HCT116 (cell line): ENCODE measurements around the gene PPTC7. TPM values are rescaled to one million over a fixed set of nuclear protein-coding genes. Genes with fewer than 3 reads are reported as not detected.

ENCODE experiments used
- ATAC-seq: fragments of 200-7000 bp; cut with Tn5 transposase; 2 replicates; pipeline ENCODE4 v1.9.1; 2020; ENCODE audit warnings: mild to moderate bottlenecking, moderate library complexity
- BruUV-seq: library from RNA; stranded (reverse); fragments of 400-500 nt; replicated peaks from 2 replicates; lab custom pipeline; 2021; lab: Mats Ljungman, UMichigan
- CTCF ChIA-PET: fragments of 300-600 bp; sonication (Branson Sonifier 250); formaldehyde crosslinking; loops from one replicate; lab custom pipeline; 2021; ENCODE audit warnings: antibody characterized with exemption; lab: Charles Lee
- POLR2A ChIA-PET: fragments of 300-600, 350-600 bp; sonication (Branson Sonifier 250); formaldehyde crosslinking; loops from one replicate; lab custom pipeline; 2021; ENCODE audit warnings: antibody characterized with exemption; lab: Charles Lee
- RAD21 ChIA-PET, 2 experiments: fragments of 300-600 bp; sonication (Branson Sonifier 250); formaldehyde crosslinking; loops; one replicate each; lab custom pipeline; 2023; ENCODE audit warnings: low total read pairs in 2 of 2; ENCODE audit not compliant: uncharacterized antibody in 2 of 2, unreplicated experiment in 2 of 2, low non-redundant PET in 1 of 2; lab: Charles Lee
- DNase-seq: peaks from one replicate; pipeline ENCODE4 v3.0.0-alpha.2; 2010; ENCODE audit warnings: low read depth, low spot score
- H2AFZ ChIP-seq: fragments of 200-600 bp; shearing (Covaris generic), sonication (generic); 2 replicates; pipeline ENCODE4 v1.6.1; 2017; ENCODE audit warnings: low read depth, mixed run types, mixed read lengths, antibody characterized with exemption, low read length; ENCODE audit not compliant: poor library complexity, severe bottlenecking
- H3K27ac ChIP-seq: 2 replicates; pipeline ENCODE4 v1.5.1; 2012; ENCODE audit warnings: low read depth, low read length
- H3K27me3 ChIP-seq: fragments of 200-600 bp; sonication (generic); 2 replicates; pipeline ENCODE4 v1.6.1; 2016; ENCODE audit warnings: mixed run types, low read length, mixed read lengths; ENCODE audit not compliant: insufficient read depth
- H3K36me3 ChIP-seq, 2 experiments: fragments of 200-500 bp in 1 of 2; fragments of 200-600 bp in 1 of 2; sonication (Bioruptor generic) in 1 of 2; sonication (generic) in 1 of 2; 2 replicates each; pipeline versions ENCODE4 v1.5.1 to v1.6.1; 2014 to 2016; ENCODE audit warnings: low read length in 2 of 2, inconsistent platforms in 1 of 2, mixed read lengths in 1 of 2, mixed run types in 1 of 2; ENCODE audit not compliant: insufficient read depth in 2 of 2, control insufficient read depth in 1 of 2
- H3K4me1 ChIP-seq, 2 experiments: fragments of 200-600 bp in 1 of 2; sonication (generic) in 1 of 2; 2 replicates each; pipeline versions ENCODE4 v1.5.1 to v1.6.1; 2012 to 2017; ENCODE audit warnings: low read length in 2 of 2, inconsistent platforms in 1 of 2, mild to moderate bottlenecking in 1 of 2, mixed read lengths in 1 of 2, mixed run types in 1 of 2, moderate library complexity in 1 of 2; ENCODE audit not compliant: insufficient read depth in 2 of 2, control insufficient read depth in 1 of 2
- H3K4me2 ChIP-seq: fragments of 200-600 bp; sonication (generic); 2 replicates; pipeline ENCODE4 v1.6.1; 2017; ENCODE audit warnings: mixed run types, low read length, mixed read lengths
- H3K4me3 ChIP-seq, 2 experiments: fragments of 200-600 bp in 1 of 2; sonication (generic) in 1 of 2; replicated peaks in 1 of 2; 2 replicates each; pipeline ENCODE4 v1.5.1; 2011 to 2016; ENCODE audit warnings: low read length in 2 of 2, control low read depth in 1 of 2, low read depth in 1 of 2, mild to moderate bottlenecking in 1 of 2, mixed read lengths in 1 of 2, mixed run types in 1 of 2
- H3K79me2 ChIP-seq: fragments of 200-600 bp; sonication (generic); 2 replicates; pipeline ENCODE4 v1.6.1; 2017; ENCODE audit warnings: mild to moderate bottlenecking, mixed run types, low read length, moderate library complexity, mixed read lengths; ENCODE audit not compliant: insufficient read depth
- H3K9ac ChIP-seq: fragments of 200-600 bp; sonication (generic); 2 replicates; pipeline ENCODE4 v1.6.1; 2016; ENCODE audit warnings: low read length, mixed read lengths
- H3K9me2 ChIP-seq: fragments of 200-600 bp; sonication (generic), shearing (Covaris generic); 2 replicates; pipeline ENCODE4 v1.6.1; 2017; ENCODE audit warnings: mixed run types, mild to moderate bottlenecking, moderate library complexity; ENCODE audit not compliant: insufficient read depth
- H3K9me3 ChIP-seq, 2 experiments: fragments of 200-500 bp in 1 of 2; fragments of 200-600 bp in 1 of 2; sonication (Bioruptor generic) in 1 of 2; sonication (generic) in 1 of 2; 2 replicates each; pipeline ENCODE4 v1.6.1; 2014 to 2017; ENCODE audit warnings: low read length in 2 of 2, mixed read lengths in 2 of 2, inconsistent platforms in 1 of 2, low read depth in 1 of 2, mild to moderate bottlenecking in 1 of 2, mixed run types in 1 of 2, moderate library complexity in 1 of 2; ENCODE audit not compliant: control insufficient read depth in 1 of 2, insufficient read depth in 1 of 2
- H4K20me1 ChIP-seq: fragments of 200-600 bp; sonication (generic), shearing (Covaris generic); 2 replicates; pipeline ENCODE4 v1.6.1; 2017; ENCODE audit warnings: mixed run types, mild to moderate bottlenecking, moderate library complexity; ENCODE audit not compliant: insufficient read depth
- EZH2 ChIP-seq: fragments of 200-600 bp; sonication (generic); IDR thresholded peaks from 2 replicates; pipeline ENCODE4 v1.6.1; 2017; ENCODE audit warnings: antibody characterized with exemption, mixed run types
- POLR2AphosphoS5 ChIP-seq: IDR thresholded peaks from 2 replicates; pipeline ENCODE4 v1.6.1; 2011; ENCODE audit warnings: mild to moderate bottlenecking, low read depth, low read length, moderate library complexity
- ZFX ChIP-seq: fragments of 450-650 bp; IDR thresholded peaks from 2 replicates; pipeline ENCODE4 v1.6.1; 2017
- intact Hi-C: fragments of 100-400 bp; cut with micrococcal nuclease; formaldehyde crosslinking; loops from 2 replicates; pipeline ENCODE4 v1.10.0; 2022
- total RNA-seq: library from RNA; stranded (reverse); gene quantifications from one replicate; pipeline ENCODE4 v1.2.1, GENCODE V29; 2021; ENCODE audit not compliant: unreplicated experiment
- TF ChIP-seq, protein P1 (sequence below): IDR thresholded peaks from 2 replicates; pipeline ENCODE4 v1.6.1; 2012; ENCODE audit warnings: low read depth

Gene PPTC7
- total RNA-seq, 1 experiment from 2014 or later: 25.2 TPM

DNA sequence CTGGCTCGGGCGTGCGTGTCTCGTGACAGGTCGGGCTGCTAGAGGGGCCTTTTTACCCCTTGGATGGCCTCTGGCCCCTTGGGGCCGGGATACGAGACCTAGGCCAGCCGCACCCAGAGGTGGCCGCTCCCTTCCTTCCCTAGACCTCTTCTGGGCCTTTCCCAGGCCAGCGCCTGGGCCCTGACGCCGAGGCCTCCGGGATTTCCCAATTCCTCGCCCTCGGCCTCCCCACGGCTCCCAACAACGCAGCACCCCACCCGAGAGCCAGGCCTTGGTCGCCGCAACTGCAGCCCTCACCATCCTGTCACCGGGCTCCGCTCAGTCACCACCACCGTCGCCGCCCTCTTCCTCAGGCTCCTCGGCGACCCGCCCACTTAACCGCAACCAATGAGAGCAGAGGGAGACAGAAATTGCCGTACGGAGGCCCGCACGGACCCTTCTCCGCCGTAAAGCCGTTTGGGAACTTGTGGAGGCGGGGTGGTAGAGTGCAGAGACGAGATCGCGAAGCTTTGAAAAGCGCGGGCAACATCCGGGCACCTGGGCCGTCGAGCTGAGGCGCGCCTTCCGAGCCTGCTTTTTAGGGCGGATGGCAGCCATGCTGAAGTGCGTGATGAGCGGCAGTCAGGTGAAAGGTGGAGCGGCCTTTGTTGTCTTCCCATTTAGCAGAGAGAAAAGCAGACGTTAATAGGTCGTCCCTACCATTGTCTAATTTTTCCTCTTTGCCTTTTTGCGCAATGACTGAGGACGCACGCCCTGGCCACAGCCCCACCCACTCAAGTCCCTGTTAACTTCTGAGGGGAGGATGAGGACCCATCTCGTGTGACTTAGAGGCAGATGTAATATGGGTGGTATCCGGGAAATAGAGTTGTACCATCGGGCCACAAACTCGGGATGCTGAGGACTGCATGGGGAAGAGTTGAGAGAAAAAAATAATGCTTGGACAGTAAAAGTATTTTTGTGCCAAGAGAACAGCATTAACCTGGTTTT, 81.1 kb downstream of the PPTC7 start, which contains the start of the genes RAD9B and VPS29 (continued):
- TF ChIP-seq, protein P1, sequence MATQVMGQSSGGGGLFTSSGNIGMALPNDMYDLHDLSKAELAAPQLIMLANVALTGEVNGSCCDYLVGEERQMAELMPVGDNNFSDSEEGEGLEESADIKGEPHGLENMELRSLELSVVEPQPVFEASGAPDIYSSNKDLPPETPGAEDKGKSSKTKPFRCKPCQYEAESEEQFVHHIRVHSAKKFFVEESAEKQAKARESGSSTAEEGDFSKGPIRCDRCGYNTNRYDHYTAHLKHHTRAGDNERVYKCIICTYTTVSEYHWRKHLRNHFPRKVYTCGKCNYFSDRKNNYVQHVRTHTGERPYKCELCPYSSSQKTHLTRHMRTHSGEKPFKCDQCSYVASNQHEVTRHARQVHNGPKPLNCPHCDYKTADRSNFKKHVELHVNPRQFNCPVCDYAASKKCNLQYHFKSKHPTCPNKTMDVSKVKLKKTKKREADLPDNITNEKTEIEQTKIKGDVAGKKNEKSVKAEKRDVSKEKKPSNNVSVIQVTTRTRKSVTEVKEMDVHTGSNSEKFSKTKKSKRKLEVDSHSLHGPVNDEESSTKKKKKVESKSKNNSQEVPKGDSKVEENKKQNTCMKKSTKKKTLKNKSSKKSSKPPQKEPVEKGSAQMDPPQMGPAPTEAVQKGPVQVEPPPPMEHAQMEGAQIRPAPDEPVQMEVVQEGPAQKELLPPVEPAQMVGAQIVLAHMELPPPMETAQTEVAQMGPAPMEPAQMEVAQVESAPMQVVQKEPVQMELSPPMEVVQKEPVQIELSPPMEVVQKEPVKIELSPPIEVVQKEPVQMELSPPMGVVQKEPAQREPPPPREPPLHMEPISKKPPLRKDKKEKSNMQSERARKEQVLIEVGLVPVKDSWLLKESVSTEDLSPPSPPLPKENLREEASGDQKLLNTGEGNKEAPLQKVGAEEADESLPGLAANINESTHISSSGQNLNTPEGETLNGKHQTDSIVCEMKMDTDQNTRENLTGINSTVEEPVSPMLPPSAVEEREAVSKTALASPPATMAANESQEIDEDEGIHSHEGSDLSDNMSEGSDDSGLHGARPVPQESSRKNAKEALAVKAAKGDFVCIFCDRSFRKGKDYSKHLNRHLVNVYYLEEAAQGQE: no peak
- peak; percentile 96 for TF ChIP-seq ZFX

DNA sequence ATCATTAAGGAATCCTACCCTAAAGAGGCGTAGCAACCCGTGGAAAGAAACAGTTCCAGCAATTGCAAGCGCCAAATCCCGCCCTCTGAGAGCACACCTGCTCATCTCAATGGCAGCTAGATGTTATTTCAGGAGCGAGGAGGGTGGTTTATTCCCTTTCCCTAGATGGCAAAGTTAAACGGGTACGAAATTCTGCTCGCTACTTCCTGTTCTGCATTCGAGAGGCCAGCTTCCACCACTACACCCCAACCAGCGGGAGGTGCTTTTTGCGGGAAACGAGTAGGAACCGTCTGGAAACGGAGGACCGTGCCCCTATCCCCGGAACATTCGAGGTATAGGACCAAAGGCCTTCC, 81.7 kb downstream of the PPTC7 start:
- peaks cover 5% of the 10 kb centered on the region; the same call in 1 of the 2 replicates for H4K20me1 ChIP-seq
- peak overlapping the region; percentile 91 for H3K9ac ChIP-seq
- peaks cover 53% of the 10 kb centered on the region for H3K79me2 ChIP-seq
- peaks cover 11 to 23% of the 10 kb centered on the region in 2 experiments for H3K4me1 ChIP-seq
- BruUV-seq: TSS peak; percentile 62
- DNase-seq (no peak), ATAC-seq (peak; percentile 47)
- H3K9me2 ChIP-seq: no peaks in the 10 kb centered on the region; the same call in 1 of the 2 replicates
- ChIA-PET POLR2A (interaction anchor here (1.0 to 2.8 kb wide), 2 partner anchors 12 to 33 kb away, joined by 3 to 13 read pairs; partner anchors contain the start of genes FAM216A and GPN3), RAD21 (no interaction called here), CTCF (interaction anchor here (0.7 to 1.2 kb wide), 2 partner anchors 33 to 101 kb away, joined by 3 read pairs; partner anchors contain the start of genes FAM216A and GPN3)
- H3K36me3 ChIP-seq: peaks cover under 1 to 6% of the 10 kb centered on the region in 2 experiments; a peak in 2 of 4 replicates
- peak overlapping the region; percentile 85 for H3K27ac ChIP-seq
- H2AFZ ChIP-seq: no peak overlapping the region
- no peaks in the 10 kb centered on the region for H3K27me3 ChIP-seq
- TF ChIP-seq EZH2 (no peak), POLR2AphosphoS5 (no peak)
- H3K4me3 ChIP-seq: peak overlapping the region; percentile 91 to 94
- peak overlapping the region; percentile 71 for H3K4me2 ChIP-seq
- no peaks in the 10 kb centered on the region for H3K9me3 ChIP-seq
- intact Hi-C loops: no loop called here
